Activated CD8-positive, alpha-beta memory T cell treated with anti-CD3 and anti-CD28 coated beads, Interleukin-2, amount 10 ng/mL, durations not matched to agents 7 days and 5 days (primary cell): ENCODE data around the gene NOS3. TPM values are rescaled to one million over a fixed set of nuclear protein-coding genes. Genes with fewer than 3 reads are reported as not detected.

Experiments
- ATAC-seq: fragments of 150-1000 bp; cut with Tn5 transposase; one replicate; pipeline ENCODE4 v1.10.0; 2021; ENCODE audit warnings: moderate library complexity
- CTCF ChIA-PET: fragments of 350-600 bp; sonication (Branson Sonifier 250); formaldehyde crosslinking; loops from one replicate; lab custom pipeline; 2021; ENCODE audit warnings: antibody characterized with exemption; lab: Charles Lee
- DNase-seq: peaks from one replicate; pipeline ENCODE4 v3.0.0-alpha.2; 2020
- H3K27ac Mint-ChIP-seq: one replicate; pipeline ENCODE4 v1.8.0; 2021; ENCODE audit warnings: mild to moderate bottlenecking, mixed read lengths
- H3K27me3 Mint-ChIP-seq: one replicate; pipeline ENCODE4 v1.8.0; 2021; ENCODE audit warnings: mixed read lengths
- H3K36me3 Mint-ChIP-seq: one replicate; pipeline ENCODE4 v1.8.0; 2021; ENCODE audit warnings: mild to moderate bottlenecking, mixed read lengths
- H3K4me1 Mint-ChIP-seq: one replicate; pipeline ENCODE4 v1.8.0; 2021; ENCODE audit warnings: mixed read lengths
- H3K4me3 Mint-ChIP-seq: one replicate; pipeline ENCODE4 v1.8.0; 2021; ENCODE audit warnings: mild to moderate bottlenecking, moderate library complexity, mixed read lengths
- H3K9me3 Mint-ChIP-seq: one replicate; pipeline ENCODE4 v1.8.0; 2022; ENCODE audit warnings: low read depth, mixed read lengths
- total RNA-seq, 2 experiments: library from RNA; stranded (reverse); gene quantifications; one replicate each; pipeline ENCODE4 v1.2.3, GENCODE V29; 2021

Gene NOS3
- total RNA-seq, 2 experiments from 2014 or later, result 6.4 to 10.8 TPM

DNA sequence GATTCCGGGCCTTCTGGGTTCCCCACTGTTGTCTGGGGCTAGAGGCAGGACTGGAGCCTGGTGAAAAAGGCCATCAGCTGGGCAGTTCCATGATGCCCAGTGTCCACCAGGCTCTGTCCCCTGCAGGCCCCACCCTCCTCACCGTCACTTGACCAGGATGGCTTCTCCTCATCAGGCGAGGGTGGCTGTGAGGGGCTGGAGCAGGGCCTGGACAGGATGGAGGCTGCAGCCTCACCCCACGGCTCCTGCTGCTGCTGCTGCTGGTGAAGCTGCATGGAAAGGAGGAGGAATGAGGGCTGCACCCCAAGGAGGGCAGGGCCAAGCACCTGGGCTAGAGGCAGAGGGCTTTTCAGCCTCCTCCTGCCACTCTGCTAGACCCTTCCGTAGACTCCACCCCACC is 25.1 kb downstream of the NOS3 start:
- Mint-ChIP-seq H3K27me3 (peaks cover 31% of the 10 kb centered on the region), H3K4me3 (no peak overlapping the region), H3K4me1 (peaks cover 61% of the 10 kb centered on the region), H3K9me3 (no peaks in the 10 kb centered on the region), H3K36me3 (peaks cover 2% of the 10 kb centered on the region), H3K27ac (no peak overlapping the region)
- CTCF ChIA-PET, result interaction anchor here (2.1 to 7.8 kb wide), 3 partner anchors 9 to 53 kb away, joined by 7 to 76 read pairs (median 61); no protein-coding TSS in a partner anchor
- ATAC-seq (no peak), DNase-seq (peak; percentile 39)

DNA sequence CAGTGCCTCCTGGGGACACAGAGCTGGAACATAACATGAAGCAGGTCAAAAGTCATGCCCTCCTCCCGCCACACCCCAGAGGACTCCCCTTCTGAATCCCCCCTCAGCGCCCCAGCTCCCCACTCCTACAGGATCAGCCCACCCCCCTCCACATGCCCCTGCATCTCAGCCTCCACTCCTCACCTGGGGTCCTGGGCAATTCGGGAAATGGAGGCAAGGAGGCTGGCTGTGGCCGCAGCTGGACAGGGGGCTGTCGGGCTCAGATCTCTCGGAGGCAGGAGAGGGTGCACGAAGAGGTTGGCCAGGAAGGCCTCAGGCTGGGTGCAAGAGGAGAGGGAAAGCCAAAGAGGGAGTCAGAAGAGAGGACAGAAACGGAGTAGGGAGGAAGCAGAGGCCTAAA is 25.7 kb downstream of the NOS3 start:
- peaks cover 58% of the 10 kb centered on the region for H3K4me1 Mint-ChIP-seq
- H3K27ac Mint-ChIP-seq, result no peak overlapping the region
- no peak for ATAC-seq
- no peak for DNase-seq
- H3K9me3 Mint-ChIP-seq, result no peaks in the 10 kb centered on the region
- peaks cover 36% of the 10 kb centered on the region for H3K27me3 Mint-ChIP-seq
- H3K36me3 Mint-ChIP-seq, result peaks cover 2% of the 10 kb centered on the region
- CTCF ChIA-PET, result interaction anchor here (2.1 to 7.8 kb wide), 4 partner anchors 9 to 54 kb away, joined by 7 to 76 read pairs (median 64); partner anchors contain the start of gene ABCB8
- no peak overlapping the region for H3K4me3 Mint-ChIP-seq

DNA sequence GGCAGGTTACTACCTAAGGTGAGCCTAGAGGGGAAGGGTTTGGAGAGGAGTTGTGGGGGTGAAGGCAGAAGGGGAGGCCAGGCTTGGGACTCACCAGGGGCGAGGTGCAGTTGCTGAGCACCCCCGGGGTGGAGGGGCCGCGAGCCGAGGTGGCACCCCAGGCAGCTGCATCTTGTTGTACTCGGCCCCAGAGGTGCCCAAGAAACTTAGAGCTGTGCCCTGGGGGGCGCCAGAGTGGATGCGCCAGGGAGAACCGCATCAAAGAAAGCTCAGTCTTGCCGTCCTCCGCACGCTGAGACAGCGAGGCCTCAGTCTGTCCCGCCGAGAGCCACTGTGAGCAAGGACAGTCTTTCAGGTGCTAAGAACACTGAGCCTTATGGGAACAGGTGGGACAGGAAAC is 26.1 kb downstream of the NOS3 start:
- peaks cover 36% of the 10 kb centered on the region for H3K27me3 Mint-ChIP-seq

DNA sequence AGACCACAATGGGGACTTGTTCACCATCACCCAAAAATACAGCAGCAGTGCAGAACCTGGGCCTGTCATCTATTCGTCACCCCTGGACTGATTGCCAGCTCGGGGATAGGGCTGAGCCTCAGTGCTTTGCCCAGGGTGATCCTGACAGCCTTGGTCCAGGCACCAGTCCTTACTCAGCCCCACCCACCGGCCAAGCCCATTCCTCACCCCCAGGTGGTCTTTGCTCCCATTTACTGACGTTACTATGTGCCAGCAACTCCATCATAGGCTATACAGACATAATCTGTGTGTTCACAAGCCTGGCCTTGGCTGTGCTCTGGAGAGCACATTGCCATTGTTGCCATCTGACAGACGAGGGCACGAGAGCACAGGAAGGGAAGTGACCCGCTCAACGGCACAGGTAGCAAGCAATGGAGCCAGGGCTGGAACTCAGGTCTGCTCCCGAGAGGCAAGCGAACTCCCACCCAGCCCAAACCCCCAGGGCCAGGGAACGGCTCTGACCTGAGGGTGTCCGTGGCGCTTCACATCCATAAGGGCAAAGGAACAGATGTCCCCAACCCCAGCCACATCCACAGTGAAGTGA is 26.6 kb downstream of the NOS3 start:
- Mint-ChIP-seq H3K27ac (peak overlapping the region; percentile 2), H3K4me1 (peaks cover 50% of the 10 kb centered on the region), H3K36me3 (peaks cover 2% of the 10 kb centered on the region), H3K9me3 (no peaks in the 10 kb centered on the region), H3K27me3 (peaks cover 36% of the 10 kb centered on the region), H3K4me3 (peak overlapping the region; percentile 69)
- CTCF ChIA-PET, result interaction anchor here (0.8 to 7.8 kb wide), 22 partner anchors 10 to 615 kb away, joined by 3 to 76 read pairs (median 6); partner anchors contain the start of genes ABCB8, FASTK and TMUB1
- no peak for ATAC-seq
- DNase-seq, result no peak

More for the DNA sequence above, 26.1 kb downstream of the NOS3 start:
- Mint-ChIP-seq H3K4me1 (peaks cover 55% of the 10 kb centered on the region), H3K9me3 (no peaks in the 10 kb centered on the region), H3K4me3 (no peak overlapping the region), H3K27ac (no peak overlapping the region), H3K36me3 (peaks cover 2% of the 10 kb centered on the region)
- ATAC-seq (no peak), DNase-seq (peak; percentile 39)
- CTCF ChIA-PET, result interaction anchor here (1.5 to 7.8 kb wide), 7 partner anchors 10 to 616 kb away, joined by 3 to 76 read pairs (median 9); partner anchors contain the start of gene ABCB8

DNA sequence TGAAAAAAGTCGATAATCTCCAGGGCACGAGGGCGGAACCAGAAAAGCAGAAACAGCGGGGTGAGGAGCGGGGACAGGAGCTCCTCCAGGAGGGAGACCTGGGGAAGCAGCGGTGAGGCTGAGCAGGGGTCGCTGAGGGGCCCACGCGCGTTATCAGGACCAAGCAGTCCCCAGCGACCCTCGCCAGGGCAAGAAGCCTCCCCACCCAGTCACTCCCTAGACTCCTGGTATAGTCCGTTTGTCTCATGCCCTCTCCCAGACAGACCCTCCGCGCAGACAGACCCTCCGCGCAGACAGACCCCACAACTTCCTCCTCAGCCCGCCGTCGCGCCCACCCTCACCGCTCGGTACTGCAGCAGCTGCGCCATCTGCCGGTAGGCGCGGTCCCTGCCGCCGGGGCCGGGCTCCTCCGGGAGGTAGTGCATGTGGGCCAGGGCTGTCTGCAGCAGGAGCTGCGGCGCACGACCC is 27.2 kb downstream of the NOS3 start:
- Mint-ChIP-seq H3K27ac (peak overlapping the region; percentile 52), H3K4me1 (peaks cover 45% of the 10 kb centered on the region)

DNA sequence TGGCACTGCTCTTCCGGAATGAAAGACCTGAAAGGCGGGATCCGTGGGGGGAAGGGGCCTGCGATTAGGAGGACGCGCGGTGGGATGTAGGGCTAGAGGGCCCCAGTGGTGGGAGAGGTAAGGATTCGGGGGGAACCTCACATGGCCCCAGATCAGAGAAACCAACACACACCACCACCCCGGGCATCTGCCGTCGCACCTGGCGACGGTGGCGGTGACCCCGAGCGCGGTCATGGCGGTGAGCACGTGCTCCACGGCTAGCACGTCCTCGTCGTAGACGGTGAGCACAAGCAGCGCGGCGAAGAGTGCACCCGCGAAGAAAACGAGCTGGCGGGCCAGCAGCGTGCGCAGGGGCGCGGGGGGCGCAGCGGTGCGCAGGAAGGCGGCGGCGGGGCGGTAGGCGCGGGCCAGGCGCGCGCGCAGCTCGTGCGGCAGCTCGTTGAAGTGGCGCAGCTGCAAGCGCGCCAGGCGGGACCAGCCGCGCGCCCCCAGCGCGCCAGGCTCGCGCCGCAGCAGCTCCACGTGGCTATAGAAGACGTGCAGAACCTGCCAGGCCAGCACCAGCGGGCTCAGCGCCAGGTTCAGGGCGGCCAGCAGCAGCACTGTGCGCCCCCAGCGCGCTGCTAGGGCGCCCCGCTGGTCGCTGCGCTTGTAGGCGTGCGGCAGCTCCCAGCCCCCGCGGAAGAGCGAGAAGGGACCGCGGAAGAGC is 27.8 kb downstream of the NOS3 start:
- Mint-ChIP-seq H3K27ac (peak overlapping the region; percentile 52), H3K4me3 (peak overlapping the region; percentile 69), H3K27me3 (peaks cover 41% of the 10 kb centered on the region), H3K36me3 (peaks cover 2% of the 10 kb centered on the region), H3K9me3 (no peaks in the 10 kb centered on the region), H3K4me1 (peaks cover 41% of the 10 kb centered on the region)
- DNase-seq (peak; percentile 47), ATAC-seq (peak; percentile 28)
- CTCF ChIA-PET, result interaction anchor here (0.7 to 7.8 kb wide), 31 partner anchors 11 to 614 kb away, joined by 3 to 76 read pairs (median 5); partner anchors contain the start of genes ABCB8, FASTK and TMUB1

More for the DNA sequence above, 27.2 kb downstream of the NOS3 start:
- no peaks in the 10 kb centered on the region for H3K9me3 Mint-ChIP-seq
- H3K27me3 Mint-ChIP-seq, result peaks cover 39% of the 10 kb centered on the region
- CTCF ChIA-PET, result interaction anchor here (0.7 to 7.8 kb wide), 29 partner anchors 11 to 615 kb away, joined by 3 to 76 read pairs (median 5); partner anchors contain the start of genes ABCB8, FASTK and TMUB1
- DNase-seq, result peak; percentile 84
- ATAC-seq, result peak; percentile 64
- H3K4me3 Mint-ChIP-seq, result peak overlapping the region; percentile 69
- peaks cover 2% of the 10 kb centered on the region for H3K36me3 Mint-ChIP-seq

DNA sequence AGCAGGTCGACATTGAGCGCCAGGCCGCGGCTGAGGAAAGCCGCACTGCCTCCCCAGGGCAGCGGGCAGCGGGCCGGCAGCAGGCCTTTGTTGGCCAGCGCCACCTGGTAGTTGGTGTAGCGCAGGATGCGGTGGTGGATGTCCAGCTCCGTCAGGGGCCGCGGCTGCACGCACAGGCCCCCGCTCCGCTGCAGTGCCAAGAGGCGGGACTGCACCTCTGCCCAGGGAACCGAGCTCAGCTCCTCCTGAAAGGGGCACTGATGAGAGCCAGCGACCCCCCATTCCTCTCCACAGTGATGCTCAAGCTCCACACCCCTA is 28.3 kb downstream of the NOS3 start:
- peaks cover 41% of the 10 kb centered on the region for H3K27me3 Mint-ChIP-seq
- no peaks in the 10 kb centered on the region for H3K9me3 Mint-ChIP-seq
- CTCF ChIA-PET, result interaction anchor here (0.7 to 7.8 kb wide), 23 partner anchors 12 to 585 kb away, joined by 3 to 76 read pairs (median 7); partner anchors contain the start of genes ABCB8 and TMUB1
- H3K4me1 Mint-ChIP-seq, result peaks cover 37% of the 10 kb centered on the region
- no peak overlapping the region for H3K27ac Mint-ChIP-seq
- H3K36me3 Mint-ChIP-seq, result peaks cover 2% of the 10 kb centered on the region
- ATAC-seq (no peak), DNase-seq (no peak)
- H3K4me3 Mint-ChIP-seq, result peak overlapping the region; percentile 32

DNA sequence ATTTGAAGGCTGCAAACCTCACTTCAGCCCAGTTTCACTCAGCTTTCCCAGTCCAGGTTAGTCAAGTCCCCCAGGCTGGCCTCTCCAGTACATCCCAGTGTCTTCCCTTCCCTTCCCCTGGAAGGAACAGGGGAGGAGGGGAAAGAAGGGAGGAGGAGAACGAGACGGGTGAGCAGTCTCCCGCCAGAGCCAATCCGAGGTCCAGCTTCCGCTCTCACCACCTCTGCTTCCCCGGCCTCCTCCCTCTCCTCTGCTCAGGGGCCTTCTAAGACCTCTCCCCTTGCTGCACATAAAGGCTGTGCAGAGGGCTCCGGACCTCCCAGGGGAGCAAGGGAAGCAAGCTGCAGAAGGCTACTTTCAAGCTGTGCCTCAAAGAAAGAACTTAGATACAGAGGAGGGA is 29.4 kb downstream of the NOS3 start:
- Mint-ChIP-seq H3K9me3 (no peaks in the 10 kb centered on the region), H3K36me3 (no peaks in the 10 kb centered on the region), H3K27ac (no peak overlapping the region), H3K4me3 (no peak overlapping the region), H3K27me3 (peaks cover 41% of the 10 kb centered on the region), H3K4me1 (peaks cover 25% of the 10 kb centered on the region)
- ATAC-seq (no peak), DNase-seq (no peak)
- CTCF ChIA-PET, result interaction anchor here (0.7 to 7.8 kb wide), 6 partner anchors 11 to 91 kb away, joined by 3 to 66 read pairs (median 12); partner anchors contain the start of gene ABCB8

DNA sequence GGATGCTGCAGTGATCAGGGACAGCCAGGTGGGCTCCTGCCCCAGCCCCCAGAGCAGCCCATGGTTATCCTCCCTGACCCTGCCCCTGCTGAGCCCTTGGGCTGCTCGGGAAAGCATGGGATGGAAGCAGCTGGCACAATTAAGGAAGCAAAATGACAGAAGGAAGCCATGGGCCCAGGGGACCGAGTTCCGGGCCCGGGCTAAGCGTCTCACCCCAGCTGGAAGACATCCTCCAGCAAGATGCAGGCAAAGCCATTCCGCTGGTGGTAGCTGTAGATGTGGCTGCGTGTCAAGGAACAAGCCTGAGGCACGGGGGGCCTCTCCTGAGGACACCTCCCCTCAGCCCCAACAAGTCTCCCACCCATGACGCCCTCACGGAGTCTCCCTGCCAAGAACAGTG is 32.4 kb downstream of the NOS3 start:
- ATAC-seq (no peak), DNase-seq (no peak)
- H3K27ac Mint-ChIP-seq, result no peak overlapping the region
- no peaks in the 10 kb centered on the region for H3K36me3 Mint-ChIP-seq
- peaks cover 33% of the 10 kb centered on the region for H3K27me3 Mint-ChIP-seq
- H3K4me1 Mint-ChIP-seq, result peaks cover 17% of the 10 kb centered on the region
- no peak overlapping the region for H3K4me3 Mint-ChIP-seq
- no peaks in the 10 kb centered on the region for H3K9me3 Mint-ChIP-seq
- CTCF ChIA-PET, result interaction anchor here (0.7 kb wide), 1 partner anchor 13 kb away, joined by 3 read pairs; no protein-coding TSS in a partner anchor

DNA sequence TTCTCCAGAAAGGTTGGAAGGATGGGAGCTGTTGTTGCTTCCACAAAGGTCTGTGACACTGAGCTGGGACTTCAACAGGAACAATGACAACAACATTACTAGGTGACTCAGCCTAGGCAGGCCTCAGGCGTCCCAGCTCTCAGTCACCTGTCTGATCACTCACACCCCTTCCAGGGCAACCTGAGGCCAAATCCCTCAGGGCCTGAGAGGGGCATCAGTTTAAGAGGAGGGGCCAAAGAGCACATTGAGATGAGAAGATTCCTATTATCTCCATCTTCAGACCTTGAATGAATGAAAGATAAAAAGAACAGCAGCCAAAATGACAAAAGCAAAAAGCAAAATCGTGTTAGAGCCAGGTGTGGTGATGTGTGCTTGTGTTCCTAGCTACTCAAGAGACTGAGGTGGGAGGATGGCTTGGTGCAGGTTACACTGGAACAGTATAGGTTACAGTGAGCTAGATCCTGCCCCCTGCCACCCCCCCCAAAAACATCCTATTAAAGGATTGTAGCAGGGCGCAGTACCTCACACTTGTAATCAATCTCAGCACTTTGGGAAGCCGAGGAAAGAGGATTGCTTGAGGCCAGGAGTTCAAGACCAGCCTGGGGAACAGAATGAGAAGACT is 33.7 kb downstream of the NOS3 start, which contains the start of gene ATG9B:
Gene ATG9B (minus strand): TSS at position 60 of the 622 bp plus-strand sequence. CDS start 71 bp downstream, outside the sequence.
- Mint-ChIP-seq H3K4me1 (peaks cover 17% of the 10 kb centered on the region), H3K27ac (no peak within 1 kb of the TSS)
- DNase-seq, result no peak

DNA sequence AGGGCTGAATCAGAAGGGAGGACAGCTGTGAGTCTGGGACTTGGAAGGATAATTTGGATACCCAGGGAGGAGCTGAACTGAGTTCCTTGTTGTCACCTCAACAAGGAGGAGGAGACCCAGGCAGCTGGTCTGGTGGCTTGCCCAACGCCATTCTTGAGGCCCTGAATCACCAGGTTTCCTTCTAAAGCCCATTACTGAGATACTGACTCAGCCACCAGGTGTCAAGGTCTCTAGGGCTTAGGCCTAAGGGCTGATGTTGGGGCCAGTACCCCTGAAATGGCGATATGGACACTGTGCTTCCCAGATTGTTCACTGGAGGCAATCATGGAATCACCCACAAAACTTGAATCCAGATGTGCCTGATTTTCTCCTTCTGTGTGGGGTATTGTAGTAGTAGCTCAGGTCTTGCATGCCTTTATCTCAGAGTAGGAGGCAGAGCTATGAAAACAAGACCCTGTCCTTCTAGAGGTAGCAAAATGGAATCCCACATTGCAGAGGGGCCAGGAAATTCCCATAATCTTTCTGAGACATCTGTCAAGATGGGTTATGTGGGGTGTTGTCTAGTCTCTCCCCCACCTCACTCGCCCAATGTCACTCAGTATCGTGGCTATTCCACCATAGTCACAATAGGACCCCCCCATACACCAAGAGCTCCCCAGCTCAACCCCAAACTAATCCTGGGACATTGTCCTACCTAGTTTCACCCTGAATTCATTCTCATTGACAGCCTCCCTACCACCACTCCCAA is 35.3 kb downstream of the NOS3 start:
- ATAC-seq, result no peak
- peaks cover 20% of the 10 kb centered on the region for H3K4me1 Mint-ChIP-seq
- H3K27me3 Mint-ChIP-seq, result peaks cover 8% of the 10 kb centered on the region
- H3K9me3 Mint-ChIP-seq, result no peaks in the 10 kb centered on the region
- H3K27ac Mint-ChIP-seq, result peak overlapping the region; percentile 13
- no peak overlapping the region for H3K4me3 Mint-ChIP-seq
- no peak for DNase-seq
- CTCF ChIA-PET, result interaction anchor here (0.6 to 0.9 kb wide), 3 partner anchors 17 to 100 kb away, joined by 3 read pairs; no protein-coding TSS in a partner anchor
- no peaks in the 10 kb centered on the region for H3K36me3 Mint-ChIP-seq

More for the DNA sequence above, 33.7 kb downstream of the NOS3 start, which contains the start of gene ATG9B:
- no peak for ATAC-seq
- Mint-ChIP-seq H3K4me3 (no peak within 1 kb of the TSS), H3K36me3 (no peaks in the 10 kb centered on the region), H3K9me3 (no peaks in the 10 kb centered on the region), H3K27me3 (peaks cover 24% of the 10 kb centered on the region)
- CTCF ChIA-PET, result interaction anchor here (1.0 kb wide), 1 partner anchor 17 kb away, joined by 3 read pairs; no protein-coding TSS in a partner anchor
